Mesenteric fat pad (tissue), 1 donor: ENCODE data around the gene TCL1B. TPM values are rescaled to one million over a fixed set of nuclear protein-coding genes. Genes with fewer than 3 reads are reported as not detected.

ENCODE experiments used
- DNase-seq: peaks from one replicate; pipeline ENCODE4 v3.0.0-alpha.2; 2020; ENCODE audit warnings: low spot score
- total RNA-seq: library from RNA; stranded (reverse); fragmentation: NEBNext Ultra II Directional; extraction: Animal tissue kit (Norgen Biotek cat#: 25700); gene quantifications from one replicate; pipeline ENCODE4 v1.2.1, GENCODE V29; 2021
- donor health status: DM: yes; HTN: yes; CAD: no.

Gene TCL1B
- total RNA-seq, 1 donor from 2014 or later: not detected

- DNase-seq: no peak
Observed at GRCh38 chr14:95666450-95666849, 19.8 kb upstream of the TCL1B start.

DNA sequence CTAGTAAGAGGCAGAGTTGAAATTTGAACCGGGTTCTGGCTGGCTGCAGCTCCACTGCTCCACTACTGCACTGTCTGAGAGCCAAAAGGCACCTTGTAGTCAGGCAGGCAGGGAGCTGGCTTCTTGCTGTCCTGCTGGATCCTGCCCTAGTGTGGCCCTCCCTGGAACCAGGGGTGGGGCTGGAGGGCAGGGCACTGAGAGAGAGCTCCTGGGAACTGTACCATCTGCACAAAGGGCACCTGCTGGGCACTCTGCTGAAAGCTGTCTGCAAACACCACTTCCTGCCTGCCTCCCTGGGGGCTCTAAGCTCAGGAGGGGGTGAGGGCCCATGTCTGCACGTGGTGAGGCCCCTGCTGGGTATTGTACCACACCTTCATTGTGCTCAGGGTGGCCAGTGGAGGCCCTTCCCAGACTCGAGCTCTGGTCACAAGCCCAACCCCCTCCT is 19.0 kb upstream of the TCL1B start:
- DNase-seq: peak; percentile 71

GRCh38 chr14:95668235-95668772 is 17.9 kb upstream of the TCL1B start:
- DNase-seq: no peak

GRCh38 chr14:95674613-95675012 is 11.6 kb upstream of the TCL1B start:
- no peak for DNase-seq

- no peak for DNase-seq
Observed at GRCh38 chr14:95675486-95675885, 10.7 kb upstream of the TCL1B start.

- DNase-seq: no peak
Observed at GRCh38 chr14:95677179-95677835, 8.9 kb upstream of the TCL1B start.

DNA sequence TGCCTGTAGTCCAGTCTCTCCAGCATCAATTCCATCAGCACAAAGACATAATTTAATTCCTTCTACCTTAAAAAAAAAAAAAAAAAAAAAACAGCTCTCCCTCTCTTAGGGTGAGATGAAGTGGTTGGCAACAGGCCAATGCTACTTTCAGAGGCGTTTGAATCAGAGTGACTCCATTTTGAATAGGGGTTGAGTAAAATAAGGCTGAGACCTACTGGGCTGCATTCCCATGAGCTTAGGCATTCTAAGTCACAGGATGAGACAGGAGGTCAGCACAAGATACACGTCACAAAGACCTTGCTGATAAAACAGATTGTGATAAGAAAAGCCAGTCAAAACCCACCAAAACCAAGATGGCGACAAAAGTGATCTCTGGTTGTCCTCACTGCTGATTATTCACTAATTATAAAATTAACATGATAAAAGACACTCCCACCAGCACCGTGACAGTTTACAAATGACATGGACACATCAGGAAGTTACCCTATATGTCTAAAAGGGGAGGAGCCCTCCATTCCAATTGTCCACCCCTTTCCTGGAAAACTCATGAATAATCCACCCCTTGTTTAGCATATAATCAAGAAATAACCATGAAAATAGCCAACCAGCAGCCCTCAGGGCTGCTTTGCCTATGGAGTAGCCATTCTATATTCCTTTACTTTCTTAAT is 6.9 kb upstream of the TCL1B start:
- DNase-seq: no peak

DNA sequence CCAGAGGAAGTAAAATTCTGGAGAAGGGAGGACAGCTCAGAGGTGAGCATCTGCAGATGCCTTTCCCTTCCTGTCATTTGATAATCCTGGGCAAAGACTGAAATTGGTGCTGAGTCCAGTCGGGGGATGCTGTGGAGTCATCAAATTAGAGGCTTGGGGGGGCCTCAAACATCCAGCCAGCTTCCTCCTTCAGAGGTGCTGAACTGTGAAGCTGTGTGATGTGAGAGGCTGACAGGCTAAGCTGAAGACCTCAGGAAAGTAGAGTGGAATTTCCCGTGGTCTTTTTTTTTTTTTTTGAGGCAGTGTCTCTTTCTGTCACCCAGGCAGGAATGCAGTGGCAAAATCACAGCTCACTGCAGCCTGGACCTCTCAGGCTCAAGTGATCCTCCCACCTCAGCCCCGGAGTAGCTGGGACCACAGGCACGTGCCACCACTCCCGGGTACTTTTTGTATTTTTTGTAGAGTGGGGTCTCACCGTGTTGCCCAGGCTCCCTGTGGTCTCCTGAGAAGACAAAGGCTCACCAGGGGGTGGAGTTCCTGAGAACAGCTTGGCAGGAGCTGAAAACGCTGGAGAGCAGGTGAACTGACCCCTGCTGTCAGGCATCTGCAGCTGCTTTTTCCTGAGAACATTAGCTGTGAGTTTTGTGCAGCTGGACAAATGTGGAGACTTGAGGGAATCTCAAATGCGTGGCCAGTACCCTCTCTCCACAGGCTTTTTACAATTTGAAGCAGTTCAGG is 6.1 kb upstream of the TCL1B start:
- DNase-seq: no peak

DNA sequence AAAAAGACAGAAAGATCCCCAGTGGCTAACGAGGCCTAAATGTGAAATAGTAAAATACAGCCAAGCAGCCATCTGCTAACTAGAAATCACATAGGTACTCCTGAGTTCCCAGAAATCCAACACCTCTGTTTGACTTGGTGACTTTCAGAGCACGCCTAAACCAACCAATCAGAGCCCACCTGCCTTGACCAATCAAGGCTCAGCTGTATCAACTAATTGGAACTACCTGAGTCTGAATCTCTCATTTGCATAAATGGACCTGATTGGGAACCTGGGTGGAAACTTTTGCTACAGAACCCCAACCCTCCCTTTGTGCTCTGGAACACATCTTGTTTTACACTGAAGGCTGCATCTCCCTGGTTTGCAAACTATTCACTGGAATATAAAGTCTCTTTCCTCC is 5.1 kb upstream of the TCL1B start:
- DNase-seq: no peak

DNA sequence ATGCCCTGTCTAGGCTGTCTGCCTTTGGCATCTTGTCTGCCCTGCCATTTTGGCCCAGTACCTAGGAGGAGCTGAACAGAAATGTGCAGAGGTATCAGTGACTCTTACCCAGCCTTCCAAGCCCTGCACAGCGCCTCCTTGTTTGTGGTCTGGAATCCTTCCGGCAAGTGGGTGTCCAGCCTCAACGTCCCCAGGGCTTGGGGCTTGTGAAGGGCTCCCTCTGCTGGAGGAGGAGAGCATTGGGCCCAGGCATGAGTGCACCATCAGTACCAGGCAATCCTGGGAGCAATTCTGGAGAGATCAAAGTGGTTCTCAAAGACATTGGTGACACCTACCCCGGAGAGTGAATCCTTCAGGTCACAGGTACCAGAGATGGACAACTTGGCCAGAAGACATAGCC is 2.4 kb upstream of the TCL1B start:
- no peak for DNase-seq

DNA sequence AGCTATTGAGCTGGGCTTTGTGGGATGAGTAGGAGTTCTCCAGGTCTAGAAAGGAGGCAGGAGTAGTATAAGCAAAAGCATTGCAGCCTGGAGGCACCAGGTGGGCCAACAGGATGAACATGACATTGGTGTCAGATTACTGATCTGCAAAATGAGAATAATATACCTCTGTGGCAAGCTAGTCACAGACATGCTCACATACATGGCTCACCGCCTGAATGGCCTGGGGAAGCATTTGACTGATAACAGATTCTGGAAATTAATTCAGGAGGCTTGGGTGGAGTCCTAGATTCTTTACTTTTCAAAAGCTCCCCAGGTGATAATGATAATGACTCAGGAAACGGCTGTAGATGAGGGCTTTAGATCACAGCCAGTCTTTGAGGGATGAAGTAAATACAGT is 709 bp downstream of the TCL1B start:
- DNase-seq: no peak

GRCh38 chr14:95689441-95689840 is 3.2 kb downstream of the TCL1B start:
- no peak for DNase-seq

DNA sequence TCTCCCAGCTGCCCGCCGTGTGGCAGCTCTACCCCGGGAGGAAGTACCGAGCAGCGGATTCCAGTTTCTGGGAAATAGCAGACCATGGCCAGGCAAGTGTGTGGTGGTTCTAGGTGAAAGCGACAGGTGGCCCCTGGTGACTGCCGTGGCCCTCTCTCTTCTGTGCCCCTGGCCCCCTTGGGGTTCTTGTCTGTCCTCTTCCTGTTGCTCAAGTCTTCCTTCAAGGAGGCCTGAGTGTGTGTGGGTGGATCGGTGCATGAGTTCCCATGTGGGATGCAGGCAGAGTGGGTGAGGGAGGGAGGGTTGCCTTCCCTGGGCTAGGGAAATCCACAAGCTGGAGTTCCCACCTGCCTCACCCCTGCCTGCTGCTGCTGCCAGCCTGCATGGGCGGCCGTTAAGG is 4.6 kb downstream of the TCL1B start:
- no peak for DNase-seq

DNA sequence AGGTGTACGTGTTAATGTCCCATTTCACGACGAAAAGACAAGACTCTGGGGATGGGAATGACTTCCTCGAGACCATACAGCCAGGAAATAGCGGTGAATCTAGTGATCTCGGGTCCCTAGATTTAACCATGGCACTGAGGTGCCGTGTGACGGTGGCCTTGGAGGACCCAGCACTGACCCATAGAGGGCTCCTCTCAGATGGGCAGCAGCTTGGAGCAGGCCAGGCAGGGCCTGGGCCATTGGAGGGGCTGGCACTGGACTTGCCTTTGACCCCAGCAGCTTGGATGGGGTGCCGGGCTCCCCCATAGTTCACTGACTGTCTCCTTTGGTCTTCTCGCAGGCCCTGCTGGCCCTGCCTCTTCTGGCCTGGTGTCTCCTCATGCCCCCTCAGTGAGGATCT is 5.4 kb downstream of the TCL1B start:
- DNase-seq: no peak

DNA sequence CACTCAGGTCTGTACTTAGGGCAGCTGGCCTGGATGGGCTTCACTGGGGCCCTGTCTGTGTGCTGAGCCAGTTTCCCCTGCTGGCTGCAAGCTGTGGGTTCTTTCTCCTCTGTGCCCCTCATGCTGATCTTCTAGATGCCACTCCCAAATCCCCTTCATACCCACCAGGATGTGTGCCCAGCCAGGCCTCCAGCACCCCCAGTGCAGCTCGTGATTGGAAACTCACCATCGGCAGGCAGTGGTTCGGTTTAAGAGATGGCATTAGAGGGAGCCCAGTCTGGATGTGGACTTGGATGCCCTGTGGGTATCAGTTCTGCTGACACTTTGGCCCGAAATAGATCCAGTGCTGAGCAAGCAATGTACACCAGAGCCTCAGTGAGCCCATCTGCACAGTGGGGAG is 5.9 kb downstream of the TCL1B start:
- DNase-seq: no peak

- no peak for DNase-seq
Observed at GRCh38 chr14:95695051-95695450, 8.8 kb downstream of the TCL1B start.

DNA sequence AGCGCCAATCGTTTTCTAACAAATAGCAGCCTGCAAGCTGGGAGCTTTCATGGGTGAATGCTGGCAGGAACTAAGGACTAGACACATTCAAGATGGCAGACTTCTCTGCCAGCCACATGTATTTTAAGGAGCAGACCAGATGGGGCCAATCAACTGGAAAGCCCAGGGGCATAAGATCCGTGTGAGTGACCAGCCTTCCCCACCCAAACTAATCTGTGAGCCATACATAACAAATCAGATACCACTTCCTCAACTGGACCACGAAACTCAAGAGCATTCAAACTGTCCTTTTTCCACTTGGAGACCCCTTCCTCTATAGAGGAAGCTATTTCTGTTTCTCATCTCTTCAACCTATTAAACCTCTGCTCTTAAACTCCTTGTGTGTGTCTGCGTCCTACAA is 9.7 kb downstream of the TCL1B start:
- no peak for DNase-seq

DNA sequence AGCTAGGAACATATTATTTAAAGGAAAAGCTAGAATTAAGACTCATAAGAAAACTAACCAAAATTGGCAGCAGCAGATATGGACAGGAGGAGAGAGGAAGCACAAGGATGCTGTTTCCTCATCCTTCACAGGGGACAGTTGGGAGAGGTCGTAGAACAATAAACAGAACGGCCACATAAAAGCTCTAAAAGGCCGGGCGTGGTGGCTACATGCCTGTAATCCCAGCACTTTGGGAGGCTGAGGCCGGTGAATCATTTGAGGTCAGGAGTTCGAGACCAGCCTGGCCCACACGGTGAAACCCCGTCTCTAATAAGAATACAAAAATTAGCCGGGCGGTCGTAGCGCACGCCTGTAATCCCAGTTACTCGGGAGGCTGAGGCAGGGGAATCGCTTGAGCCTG is 10.5 kb downstream of the TCL1B start:
- DNase-seq: no peak

- DNase-seq: no peak
Observed at GRCh38 chr14:95697764-95698163, 11.5 kb downstream of the TCL1B start.

DNA sequence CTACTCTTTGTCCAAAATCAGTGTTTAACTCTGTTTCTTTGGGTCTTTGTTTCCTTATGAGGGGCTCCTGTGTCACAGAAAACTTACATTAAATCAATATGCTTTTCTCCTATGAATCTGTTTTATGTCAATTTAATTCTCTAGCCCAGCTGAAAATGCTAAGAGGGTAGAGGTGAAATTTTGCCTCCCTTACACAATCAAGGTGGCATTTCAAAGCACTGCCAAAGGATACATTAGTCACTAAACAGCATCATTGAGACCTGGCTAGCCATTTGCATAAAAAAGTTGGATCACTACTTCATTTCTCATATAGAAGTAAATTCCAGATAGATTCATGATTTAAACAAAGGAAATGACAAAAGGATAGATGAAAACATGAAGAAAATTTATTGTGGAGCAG is 12.1 kb downstream of the TCL1B start:
- DNase-seq: no peak

- DNase-seq: no peak
Observed at GRCh38 chr14:95699412-95699811, 13.2 kb downstream of the TCL1B start.
